Stimulated activated CD8-positive, alpha-beta memory T cell treated with anti-CD3 and anti-CD28 coated beads, Interleukin-2, amount 100 ng/mL, for 1 hour (primary cell): Measurements from ENCODE around the gene RPH3AL.
"Not testable (repeated sequence)": the region's sequence is repeated elsewhere in the genome, so short reads cannot be mapped to it uniquely, and the experiment has no call there.

Experiments
- DNase-seq, 2 donors: peaks; one replicate each; pipeline ENCODE4 v3.0.0-alpha.2; 2020; ENCODE audit warnings: low read depth in 2 of 2

The RPH3AL gene

GRCh38 chr17:180381-181244, 172.0 kb downstream of the RPH3AL start:
- no peak for DNase-seq

DNA sequence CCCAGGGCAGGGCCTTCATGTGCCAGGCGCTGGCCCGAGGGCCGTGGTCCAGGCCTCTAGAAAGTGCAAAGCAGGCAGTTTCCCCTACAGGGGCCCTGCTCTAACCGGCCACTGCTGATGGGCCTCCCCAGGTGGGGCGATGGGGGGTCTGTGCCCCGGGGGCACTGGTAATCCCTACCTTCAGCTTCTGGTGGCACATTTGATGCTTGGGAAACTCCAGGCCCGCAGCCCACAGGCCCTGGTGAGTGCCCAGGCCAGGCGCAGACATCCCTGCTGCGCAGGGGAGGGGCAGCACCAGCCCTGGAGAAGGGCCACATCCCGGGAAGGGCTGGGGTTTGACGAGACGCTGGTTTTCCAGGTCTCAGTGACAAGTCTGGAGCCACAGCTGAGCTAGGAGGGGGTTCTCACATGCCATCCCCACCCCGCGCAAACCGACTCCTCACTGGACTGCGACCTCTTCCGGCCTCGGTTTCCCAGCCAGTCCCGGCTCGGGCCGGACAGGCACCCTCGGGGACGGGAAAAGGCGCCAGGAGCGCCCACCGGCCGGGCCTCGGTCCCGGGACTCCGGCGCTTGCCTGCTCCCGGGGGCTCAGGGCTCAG, 172.7 kb downstream of the RPH3AL start:
- DNase-seq, result no peak

DNA sequence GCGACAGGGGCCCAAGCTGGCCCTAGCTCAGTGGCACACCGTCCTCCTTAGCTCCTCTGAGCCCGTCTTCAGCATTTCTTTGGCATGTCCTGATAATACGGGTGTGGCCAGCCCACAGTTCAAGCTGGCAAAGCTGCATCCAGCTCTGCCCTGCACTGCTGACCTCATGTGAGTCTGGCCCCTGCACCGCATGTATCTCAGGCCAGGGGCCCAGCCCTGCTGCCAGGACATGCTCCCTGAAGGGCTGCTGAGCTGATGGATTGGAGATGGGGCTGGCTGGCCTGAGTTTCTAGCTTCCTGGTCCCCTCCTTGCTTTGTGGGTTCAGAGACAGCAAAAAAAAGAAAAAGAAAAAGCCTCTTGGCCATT, 173.6 kb downstream of the RPH3AL start:
- no peak for DNase-seq

DNA sequence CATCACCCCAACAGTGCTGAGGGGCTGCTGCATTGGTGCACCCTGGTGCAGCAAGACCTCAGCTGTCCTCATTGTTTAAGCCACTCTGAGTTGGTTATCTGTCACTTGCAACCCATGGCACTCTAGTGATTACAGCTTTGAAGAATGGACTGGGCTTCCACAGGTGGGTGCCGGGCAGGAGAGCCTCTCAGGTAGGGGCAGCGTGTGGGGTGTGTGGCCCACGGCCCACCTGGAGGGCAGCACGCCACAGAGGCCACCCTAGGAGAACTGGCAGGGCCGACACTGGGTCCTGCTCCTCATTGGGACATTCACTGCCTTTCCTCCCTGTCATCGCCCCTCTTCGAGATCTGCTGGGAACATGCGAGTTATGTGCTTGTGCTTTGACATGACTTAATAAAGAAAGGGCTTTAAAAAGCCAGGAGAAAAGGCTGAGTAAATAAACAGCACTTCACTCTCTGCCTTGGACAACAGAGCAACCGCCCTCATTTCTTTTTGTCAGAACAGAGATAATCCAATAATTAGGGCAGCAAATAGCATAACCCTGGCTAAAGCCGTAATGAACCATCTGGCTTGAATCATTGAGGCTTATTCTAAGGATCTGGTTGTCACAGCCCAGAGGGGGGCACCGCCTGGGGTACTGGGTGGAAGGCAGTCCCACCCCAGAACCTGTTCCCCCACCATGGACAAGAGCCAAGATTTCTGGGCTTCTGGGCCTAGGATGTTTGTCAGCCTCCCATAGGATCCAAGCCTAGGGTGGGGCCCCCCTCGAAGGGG, 174.1 kb downstream of the RPH3AL start:
- no peak for DNase-seq

GRCh38 chr17:177762-178161, 174.8 kb downstream of the RPH3AL start:
- no peak for DNase-seq

DNA sequence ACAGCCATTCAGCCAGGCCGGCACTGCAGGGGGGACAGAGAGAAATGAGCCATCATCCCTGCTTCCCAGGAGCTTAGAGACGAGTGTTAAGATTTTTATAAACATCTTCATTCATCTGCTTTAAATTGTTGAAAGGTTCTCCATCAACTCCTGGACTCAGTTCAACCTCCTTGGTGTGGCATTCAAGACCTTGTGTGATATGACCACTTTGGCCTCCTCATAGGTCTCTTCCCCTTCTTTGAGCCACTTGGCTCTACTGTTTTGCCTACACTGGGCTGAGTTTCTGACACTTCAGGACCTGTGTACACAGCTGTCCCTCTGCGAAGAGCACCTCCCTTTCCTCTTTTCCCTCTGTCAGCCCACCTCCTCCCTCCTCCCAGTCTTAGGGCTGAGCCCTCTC, 175.5 kb downstream of the RPH3AL start:
- no peak for DNase-seq

DNA sequence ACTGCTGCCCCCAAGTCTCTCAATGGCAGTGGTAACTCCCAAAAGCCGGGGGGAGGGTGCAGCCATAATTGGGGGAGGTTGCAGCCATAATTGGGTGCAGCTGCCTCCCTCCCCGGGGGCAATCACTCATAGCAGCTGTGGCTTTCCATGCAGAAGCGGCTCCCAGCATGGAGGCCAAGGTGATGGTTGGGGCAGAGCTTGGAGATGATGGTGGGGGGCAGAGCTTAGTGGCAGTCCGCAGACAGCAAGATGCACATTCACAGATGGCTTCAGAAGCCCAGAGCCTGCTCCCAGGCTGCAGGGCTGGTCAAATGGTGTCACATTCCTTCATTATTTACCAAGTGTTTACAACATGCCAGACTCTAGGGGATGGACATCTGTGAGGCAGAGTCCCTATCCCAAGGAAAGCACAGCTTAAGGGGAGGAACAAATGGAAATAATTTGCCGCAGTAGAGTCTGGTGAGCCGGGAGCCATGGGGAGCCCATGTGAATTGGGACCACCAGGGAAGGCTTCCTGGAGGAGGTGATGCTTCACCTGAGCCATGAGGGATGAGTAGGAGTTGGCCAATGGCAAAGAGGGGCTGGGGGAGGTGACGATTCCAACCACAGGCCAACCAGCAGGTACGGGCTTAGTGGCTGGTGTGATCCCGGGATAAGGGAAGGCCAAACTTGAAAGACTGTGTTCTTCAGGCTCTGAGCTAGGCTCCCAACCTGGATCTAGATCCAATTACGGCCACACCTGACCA, 179.3 kb downstream of the RPH3AL start:
- no peak for DNase-seq

DNA sequence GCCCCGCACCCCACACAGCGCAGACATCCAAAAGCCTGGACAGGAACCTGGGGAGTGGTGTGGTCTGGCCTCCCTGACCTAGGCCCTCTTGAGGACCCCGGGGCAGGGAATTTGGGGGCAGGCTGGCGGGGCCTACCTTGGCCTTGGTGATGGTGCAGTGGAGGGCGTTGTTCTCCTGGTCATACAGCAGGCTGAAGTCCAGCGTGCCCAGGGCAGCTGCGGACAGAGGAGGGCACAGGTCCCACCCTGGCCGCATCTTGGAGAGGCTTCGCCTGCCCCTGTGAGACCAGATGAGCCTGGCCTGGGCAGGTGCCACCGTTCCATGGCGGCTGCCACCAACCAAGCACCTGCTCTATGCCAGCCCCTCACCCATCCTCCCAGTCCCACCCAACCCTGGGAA, 180.2 kb downstream of the RPH3AL start:
- DNase-seq, result no peak

DNA sequence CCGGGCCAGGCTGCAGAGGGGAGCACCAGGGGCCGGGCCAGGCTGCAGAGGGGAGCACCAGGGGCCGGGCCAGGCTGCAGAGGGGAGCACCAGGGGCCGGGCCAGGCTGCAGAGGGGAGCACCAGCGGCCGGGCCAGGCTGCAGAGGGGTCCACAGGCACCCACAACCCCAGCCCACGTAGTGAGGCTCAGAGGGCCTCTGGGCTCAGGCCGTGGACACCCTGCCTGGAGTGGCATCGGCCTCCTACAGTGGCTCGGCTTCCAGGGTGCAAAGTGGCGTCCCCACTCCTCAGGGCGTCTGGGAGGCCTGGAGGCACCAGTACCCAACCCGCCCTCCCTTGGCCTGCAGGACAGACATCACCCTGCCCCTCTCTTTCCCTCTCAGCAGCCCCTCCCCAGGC, 180.7 kb downstream of the RPH3AL start:
- no peak for DNase-seq

DNA sequence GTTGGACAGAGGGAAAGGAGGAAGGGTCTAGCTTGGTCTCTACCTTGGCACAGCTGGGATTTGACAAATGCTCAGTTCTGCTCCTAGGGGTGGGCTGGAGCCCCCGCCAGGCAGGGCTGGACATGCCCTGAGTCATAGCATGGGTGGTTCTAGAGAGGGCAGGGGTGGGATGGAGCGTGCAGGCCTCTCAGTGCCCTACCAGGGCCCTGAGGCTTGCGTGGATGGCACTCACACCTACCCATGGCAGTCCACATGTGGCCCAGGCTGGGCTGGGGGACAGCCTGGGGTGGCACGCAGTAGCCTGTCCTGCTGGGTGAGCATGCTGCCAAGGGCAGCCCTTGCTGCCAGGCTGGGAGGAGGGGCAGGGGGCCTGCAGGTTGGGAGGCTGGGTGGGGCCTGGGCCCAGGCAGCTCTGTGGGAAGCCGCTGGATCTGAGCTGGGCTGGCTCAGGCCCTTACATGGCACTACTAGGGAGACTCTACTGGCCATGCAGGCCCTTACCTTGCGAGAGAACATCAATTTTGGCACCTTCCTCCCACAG, 182.4 kb downstream of the RPH3AL start:
- no peak for DNase-seq

DNA sequence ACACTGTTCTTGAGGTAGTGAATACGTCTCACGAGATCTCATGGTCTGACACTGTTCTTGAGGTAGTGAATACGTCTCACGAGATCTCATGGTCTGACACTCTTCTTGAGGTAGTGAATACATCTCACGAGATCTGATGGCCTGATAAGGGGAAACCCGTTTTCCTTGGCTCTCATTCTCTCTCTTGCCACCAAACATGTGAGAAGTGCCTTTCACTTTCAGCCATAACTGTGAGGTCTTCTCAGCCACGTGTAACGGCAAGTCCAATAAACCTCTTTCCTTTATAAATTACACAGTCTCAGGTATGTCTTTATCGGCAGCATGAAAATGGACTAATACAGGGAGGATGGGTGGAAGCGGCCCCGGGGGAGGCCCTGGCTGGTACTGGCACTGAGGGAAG, 184.0 kb downstream of the RPH3AL start:
- DNase-seq, result not testable (repeated sequence)

GRCh38 chr17:165939-166338, 186.7 kb downstream of the RPH3AL start:
- no peak for DNase-seq

DNA sequence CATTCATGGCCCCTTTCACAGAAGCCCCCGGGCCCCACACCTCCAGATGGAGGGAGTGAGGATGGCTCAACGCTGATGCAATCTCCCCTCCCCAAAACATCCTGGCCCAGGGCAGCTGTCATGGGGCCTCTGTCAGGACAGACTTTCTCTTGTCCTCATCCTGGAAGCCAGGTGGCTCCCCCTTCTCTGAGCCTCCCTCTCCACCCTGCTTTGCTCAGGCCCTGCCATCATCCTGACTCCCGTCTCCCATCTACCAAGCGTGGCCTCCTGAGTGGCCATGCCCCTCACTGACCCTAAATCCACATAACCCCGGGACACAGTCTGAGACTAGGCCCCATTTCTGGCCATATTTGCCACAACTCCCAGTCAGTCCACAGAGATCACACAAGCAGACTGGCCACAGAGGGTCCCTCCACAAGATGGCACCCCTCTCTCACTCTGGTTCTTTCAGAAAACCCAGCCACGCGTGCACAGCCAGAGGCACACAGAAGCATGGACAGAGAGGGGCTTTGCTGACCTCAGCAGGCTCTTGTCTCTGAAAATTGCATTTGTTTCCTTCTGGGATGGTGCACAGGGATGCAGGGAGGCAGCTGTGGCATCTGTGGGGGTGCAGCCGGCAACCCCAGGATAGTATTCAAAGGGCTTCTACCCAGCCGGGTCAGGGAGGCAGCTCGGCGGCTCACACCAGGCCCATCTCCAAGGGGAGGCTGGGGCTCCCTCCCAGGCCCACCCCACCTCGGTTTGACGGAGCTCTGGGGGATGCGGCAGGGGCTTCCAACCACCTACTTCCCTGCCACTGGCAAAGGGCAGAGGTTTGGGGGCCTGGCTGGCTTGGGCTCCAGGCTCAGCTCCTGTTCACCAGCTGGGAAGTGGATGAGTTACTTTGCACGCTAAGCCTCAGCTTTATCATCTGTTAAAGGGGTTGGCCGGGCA, 188.0 kb downstream of the RPH3AL start:
- DNase-seq, result peak in 1 of 2 donors; percentile 4

DNA sequence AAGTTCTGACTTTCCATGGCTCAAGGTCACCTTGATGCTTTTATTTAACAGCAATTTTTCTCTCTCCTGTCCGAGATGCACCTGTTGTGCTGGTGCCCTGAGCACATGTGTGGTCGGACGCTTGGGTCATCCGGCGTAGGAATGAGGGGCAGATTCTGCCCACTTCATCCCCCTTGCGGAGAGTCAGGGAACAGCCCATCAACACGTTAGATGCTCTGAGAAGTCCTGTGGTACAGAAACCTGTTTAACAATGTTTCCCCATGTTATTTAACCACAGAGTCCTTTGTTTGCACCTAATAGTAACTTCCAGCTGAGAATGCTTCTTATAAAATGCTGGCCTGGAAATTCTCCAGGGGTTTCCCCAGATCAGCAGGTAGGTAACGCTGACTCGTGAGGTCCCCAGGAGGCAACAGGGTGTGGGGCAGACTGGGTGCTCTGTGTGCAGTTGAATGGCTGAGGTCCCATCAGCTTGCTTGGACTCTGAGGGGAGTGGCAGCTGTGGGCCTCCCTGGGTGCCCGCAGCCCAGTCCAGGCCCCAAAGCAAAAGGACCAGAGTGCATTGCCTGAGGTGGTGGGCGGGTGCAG, 189.0 kb downstream of the RPH3AL start:
- DNase-seq, result no peak

- no peak for DNase-seq
Measured at GRCh38 chr17:162689-163088, 189.9 kb downstream of the RPH3AL start.
